ENCODE data around the gene RAB9B.
A peak's percentile ranks its signal among the peaks of the same experiment; 100 is the strongest.

Gene RAB9B

GRCh38 chrX:103781706-103782105 lies 50.4 kb downstream of the RAB9B start:
- no peak for DNase-seq (ENCODE audit: low read depth)
- H3K4me3 ChIP-seq (ENCODE audit: low read depth, low read length) = no peak overlapping the region
- no peak for TF ChIP-seq CTCF (IDR thresholded peaks at IDR 0.05; ENCODE audit: control insufficient read depth, extremely low read depth, insufficient read depth)

- no peak for DNase-seq (ENCODE audit: low read depth)
- TF ChIP-seq CTCF (IDR thresholded peaks at IDR 0.05; ENCODE audit: control insufficient read depth, extremely low read depth, insufficient read depth) = no peak
- H3K4me3 ChIP-seq (ENCODE audit: low read depth, low read length) = no peak overlapping the region
Observed at GRCh38 chrX:103781062-103781402, 51.0 kb downstream of the RAB9B start.

GRCh38 chrX:103780336-103781061 lies 51.6 kb downstream of the RAB9B start:
- no peak overlapping the region for H3K4me3 ChIP-seq (ENCODE audit: low read depth, low read length)
- DNase-seq (ENCODE audit: low read depth) = no peak
- no peak for TF ChIP-seq CTCF (IDR thresholded peaks at IDR 0.05; ENCODE audit: control insufficient read depth, extremely low read depth, insufficient read depth)

GRCh38 chrX:103779141-103779789 lies 52.8 kb downstream of the RAB9B start:
- no peak overlapping the region for H3K4me3 ChIP-seq (ENCODE audit: low read depth, low read length)
- no peak for DNase-seq (ENCODE audit: low read depth)
- no peak for TF ChIP-seq CTCF (IDR thresholded peaks at IDR 0.05; ENCODE audit: control insufficient read depth, extremely low read depth, insufficient read depth)

GRCh38 chrX:103776546-103776945 lies 55.5 kb downstream of the RAB9B start, which contains the start of gene PLP1:
PLP1 (plus strand) TSS chrX:103776840; CDS start chrX:103776996, 156 bp downstream.
- DNase-seq (ENCODE audit: low read depth) = no peak
- no peak for TF ChIP-seq CTCF (IDR thresholded peaks at IDR 0.05; ENCODE audit: control insufficient read depth, extremely low read depth, insufficient read depth)
- H3K4me3 ChIP-seq (ENCODE audit: low read depth, low read length) = no peak within 1 kb of the TSS

- peak; percentile 11 for DNase-seq (ENCODE audit: low read depth)
- TF ChIP-seq CTCF (IDR thresholded peaks at IDR 0.05; ENCODE audit: control insufficient read depth, extremely low read depth, insufficient read depth) = peak; percentile 58
- no peak overlapping the region for H3K4me3 ChIP-seq (ENCODE audit: low read depth, low read length)
Observed at GRCh38 chrX:103774070-103774642, 57.9 kb downstream of the RAB9B start.

All from LNCaP clone FGC (cell line).